ENCODE measurements around the gene GPBP1. TPM values are rescaled to one million over a fixed set of nuclear protein-coding genes. Genes with fewer than 3 reads are reported as not detected.

The GPBP1 gene
- total RNA-seq, 2 donors from 2014 or later: 46.5 to 73.8 TPM

- Histone ChIP-seq H3K4me3 (no peak overlapping the region), H3K4me1 (no peaks in the 10 kb centered on the region), H3K9ac (ENCODE audit: low read depth in 2 of 2, low read length in 2 of 2) (no peak overlapping the region), H3K36me3 (no peaks in the 10 kb centered on the region), H3K9me3 (no peaks in the 10 kb centered on the region), H3K27me3 (no peaks in the 10 kb centered on the region), H3K27ac (no peak overlapping the region)
- no peak for TF ChIP-seq CTCF (IDR thresholded peaks at IDR 0.05)
- no peak for DNase-seq
- intact Hi-C loops (cut with DNase I): no loop called here
Measured at GRCh38 chr5:57207681-57208080, 33.8 kb downstream of the GPBP1 start.

- no peak overlapping the region for H3K9ac ChIP-seq (ENCODE audit: low read depth in 2 of 2, low read length in 2 of 2)
- no peak for DNase-seq
- H3K27me3 ChIP-seq: no peaks in the 10 kb centered on the region
- no peaks in the 10 kb centered on the region for H3K4me1 ChIP-seq
- no peaks in the 10 kb centered on the region for H3K9me3 ChIP-seq
- no peak for TF ChIP-seq CTCF (IDR thresholded peaks at IDR 0.05)
- no peak overlapping the region for H3K27ac ChIP-seq
- H3K4me3 ChIP-seq: no peak overlapping the region
- intact Hi-C loops (cut with DNase I): no loop called here
- no peaks in the 10 kb centered on the region for H3K36me3 ChIP-seq
Measured at GRCh38 chr5:57209316-57210040, 35.6 kb downstream of the GPBP1 start.

GRCh38 chr5:57210633-57211032 is 36.8 kb downstream of the GPBP1 start:
- no peak overlapping the region for H3K27ac ChIP-seq
- H3K4me1 ChIP-seq: no peaks in the 10 kb centered on the region
- no peak for TF ChIP-seq CTCF (IDR thresholded peaks at IDR 0.05)
- no peaks in the 10 kb centered on the region for H3K27me3 ChIP-seq
- intact Hi-C loops (cut with DNase I): no loop called here
- H3K9me3 ChIP-seq: no peaks in the 10 kb centered on the region
- H3K36me3 ChIP-seq: no peaks in the 10 kb centered on the region
- no peak overlapping the region for H3K4me3 ChIP-seq
- no peak for DNase-seq
- no peak overlapping the region for H3K9ac ChIP-seq (ENCODE audit: low read depth in 2 of 2, low read length in 2 of 2)

DNA sequence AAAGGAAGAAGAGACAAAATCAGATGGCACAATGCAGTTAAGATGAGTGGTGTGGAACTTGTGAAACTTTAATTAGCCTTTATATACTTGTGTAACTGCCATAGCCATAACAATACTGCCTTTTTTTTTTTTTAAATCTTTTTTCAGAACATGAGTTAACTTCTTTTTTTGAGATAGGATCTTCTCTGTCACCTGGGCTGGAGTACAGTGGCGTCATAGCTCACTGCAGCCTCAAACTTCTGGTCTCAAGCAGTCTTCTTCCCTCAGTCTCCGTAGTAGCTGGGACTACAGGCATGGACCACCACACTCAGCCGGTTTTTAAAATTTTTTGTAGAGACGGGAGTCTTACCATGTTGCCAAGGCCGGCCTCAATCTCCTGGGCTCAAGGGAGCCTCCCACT is 37.2 kb downstream of the GPBP1 start:
- no peak for DNase-seq
- H3K9ac ChIP-seq (ENCODE audit: low read depth in 2 of 2, low read length in 2 of 2): no peak overlapping the region
- no peak for TF ChIP-seq CTCF (IDR thresholded peaks at IDR 0.05)
- H3K9me3 ChIP-seq: no peaks in the 10 kb centered on the region
- H3K4me1 ChIP-seq: no peaks in the 10 kb centered on the region
- no peaks in the 10 kb centered on the region for H3K36me3 ChIP-seq
- H3K27ac ChIP-seq: no peak overlapping the region
- H3K4me3 ChIP-seq: no peak overlapping the region
- intact Hi-C loops (cut with DNase I): no loop called here
- H3K27me3 ChIP-seq: no peaks in the 10 kb centered on the region

DNA sequence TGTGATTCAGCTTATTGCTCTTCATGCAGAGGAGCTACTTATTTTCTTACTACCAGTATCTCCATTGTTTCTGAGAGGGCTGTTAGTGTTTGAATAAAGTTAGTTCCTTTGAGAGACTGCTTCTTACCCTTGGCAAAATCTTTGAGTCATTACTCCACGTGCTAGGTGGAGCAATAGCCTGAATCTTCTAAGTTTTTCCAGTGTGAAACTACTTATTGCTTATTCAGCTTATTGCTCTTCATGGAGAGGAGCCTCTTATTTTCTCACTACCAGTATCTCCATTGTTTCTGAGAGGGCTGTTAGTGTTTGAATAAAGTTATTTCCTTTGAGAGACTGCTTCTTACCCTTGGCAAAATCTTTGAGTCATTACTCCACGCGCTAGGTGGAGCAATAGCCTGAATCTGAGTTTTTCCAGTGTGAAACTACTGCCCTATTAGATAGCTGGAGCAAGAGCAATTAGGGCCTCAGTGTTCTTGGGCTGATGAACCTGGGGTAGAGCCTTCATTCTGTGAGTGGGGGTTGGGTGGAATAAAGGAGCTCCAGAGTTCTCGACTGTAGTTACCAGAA is 41.9 kb downstream of the GPBP1 start:
- DNase-seq: no peak
- H3K36me3 ChIP-seq: no peaks in the 10 kb centered on the region
- no peaks in the 10 kb centered on the region for H3K9me3 ChIP-seq
- H3K4me3 ChIP-seq: no peak overlapping the region
- H3K27ac ChIP-seq: no peak overlapping the region
- TF ChIP-seq CTCF (IDR thresholded peaks at IDR 0.05): no peak
- H3K9ac ChIP-seq (ENCODE audit: low read depth in 2 of 2, low read length in 2 of 2): no peak overlapping the region
- H3K27me3 ChIP-seq: no peaks in the 10 kb centered on the region
- no peaks in the 10 kb centered on the region for H3K4me1 ChIP-seq
- intact Hi-C loops (cut with DNase I): no loop called here
